Brain microvascular endothelial cell (primary cell): ENCODE data around the gene KIF7.

ENCODE experiments used
- DNase-seq: peaks from one replicate; pipeline ENCODE4 v3.0.0-alpha.2; 2020
- H3K27ac ChIP-seq: fragments of 250-450 bp; sonication (Bioruptor Pico); 2 replicates; pipeline ENCODE4 v1.5.1; 2020; ENCODE audit warnings: mild to moderate bottlenecking, moderate library complexity
- H3K27me3 ChIP-seq: fragments of 250-450 bp; sonication (Bioruptor Pico); replicated peaks from 2 replicates; pipeline ENCODE4 v1.5.1; 2020; ENCODE audit warnings: mild to moderate bottlenecking
- H3K36me3 ChIP-seq: fragments of 250-450 bp; sonication (Bioruptor Pico); replicated peaks from 2 replicates; pipeline ENCODE4 v1.5.1; 2020; ENCODE audit warnings: mild to moderate bottlenecking
- H3K4me3 ChIP-seq: 2 replicates; pipeline ENCODE4 v1.5.1; 2011; ENCODE audit warnings: low read depth, mild to moderate bottlenecking, control low read depth, low read length, moderate library complexity
- in situ Hi-C: cut with HindIII; loops from 2 replicates; pipeline ENCODE4 v1.10.0; 2017; ENCODE audit warnings: low sequenced_read_pairs, low pct_ligation_motif_present
- TF ChIP-seq, protein P1 (sequence below): IDR thresholded peaks from 2 replicates; pipeline ENCODE4 v1.5.1; 2011; ENCODE audit warnings: low read depth, mild to moderate bottlenecking, moderate library complexity, low read length, control low read depth, inconsistent platforms; ENCODE audit errors: missing control alignments

The KIF7 gene

DNA sequence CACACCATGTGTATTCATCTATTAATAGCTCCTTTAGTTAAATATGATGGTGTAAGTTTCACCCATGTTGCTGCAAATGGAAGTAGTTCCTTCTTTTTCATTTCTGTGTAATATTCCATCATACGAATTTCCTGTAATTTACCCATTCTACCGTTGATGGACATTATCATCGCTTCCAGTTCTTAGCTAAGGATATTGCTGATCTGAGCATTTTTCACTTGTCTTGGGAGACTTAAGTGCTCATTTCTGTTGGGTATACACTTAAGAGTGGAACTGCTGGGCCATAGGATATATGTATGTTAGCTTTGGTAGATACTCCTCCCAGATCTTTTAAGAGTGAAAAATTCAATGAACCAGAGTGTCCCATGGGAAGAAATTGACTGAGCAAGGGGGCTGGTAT, 12.9 kb upstream of the KIF7 start:
- TF ChIP-seq, protein P1, sequence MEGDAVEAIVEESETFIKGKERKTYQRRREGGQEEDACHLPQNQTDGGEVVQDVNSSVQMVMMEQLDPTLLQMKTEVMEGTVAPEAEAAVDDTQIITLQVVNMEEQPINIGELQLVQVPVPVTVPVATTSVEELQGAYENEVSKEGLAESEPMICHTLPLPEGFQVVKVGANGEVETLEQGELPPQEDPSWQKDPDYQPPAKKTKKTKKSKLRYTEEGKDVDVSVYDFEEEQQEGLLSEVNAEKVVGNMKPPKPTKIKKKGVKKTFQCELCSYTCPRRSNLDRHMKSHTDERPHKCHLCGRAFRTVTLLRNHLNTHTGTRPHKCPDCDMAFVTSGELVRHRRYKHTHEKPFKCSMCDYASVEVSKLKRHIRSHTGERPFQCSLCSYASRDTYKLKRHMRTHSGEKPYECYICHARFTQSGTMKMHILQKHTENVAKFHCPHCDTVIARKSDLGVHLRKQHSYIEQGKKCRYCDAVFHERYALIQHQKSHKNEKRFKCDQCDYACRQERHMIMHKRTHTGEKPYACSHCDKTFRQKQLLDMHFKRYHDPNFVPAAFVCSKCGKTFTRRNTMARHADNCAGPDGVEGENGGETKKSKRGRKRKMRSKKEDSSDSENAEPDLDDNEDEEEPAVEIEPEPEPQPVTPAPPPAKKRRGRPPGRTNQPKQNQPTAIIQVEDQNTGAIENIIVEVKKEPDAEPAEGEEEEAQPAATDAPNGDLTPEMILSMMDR = no peak
- no peaks in the 10 kb centered on the region for H3K27me3 ChIP-seq
- H3K4me3 ChIP-seq = no peak overlapping the region
- H3K27ac ChIP-seq = no peak overlapping the region
- H3K36me3 ChIP-seq = no peaks in the 10 kb centered on the region
- DNase-seq = no peak
- in situ Hi-C loops = no loop called here

DNA sequence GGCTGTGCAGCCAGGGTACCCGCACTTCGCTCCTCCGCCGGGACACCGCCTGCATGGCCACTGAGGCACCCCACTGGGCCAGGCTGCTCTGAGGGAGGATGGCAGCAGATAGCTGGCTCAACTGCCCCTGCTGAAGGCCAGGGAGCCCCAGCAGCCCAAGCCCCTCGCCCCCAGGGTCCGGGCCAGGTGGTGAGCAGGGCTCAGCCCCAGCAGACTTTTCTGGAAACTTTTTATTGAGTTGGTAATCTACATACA, 12.4 kb upstream of the KIF7 start:
- TF ChIP-seq, protein P1 = no peak
- no peak for DNase-seq
- Histone ChIP-seq H3K36me3 (no peaks in the 10 kb centered on the region), H3K27me3 (no peaks in the 10 kb centered on the region), H3K4me3 (no peak overlapping the region), H3K27ac (no peak overlapping the region)
- in situ Hi-C loops = no loop called here

DNA sequence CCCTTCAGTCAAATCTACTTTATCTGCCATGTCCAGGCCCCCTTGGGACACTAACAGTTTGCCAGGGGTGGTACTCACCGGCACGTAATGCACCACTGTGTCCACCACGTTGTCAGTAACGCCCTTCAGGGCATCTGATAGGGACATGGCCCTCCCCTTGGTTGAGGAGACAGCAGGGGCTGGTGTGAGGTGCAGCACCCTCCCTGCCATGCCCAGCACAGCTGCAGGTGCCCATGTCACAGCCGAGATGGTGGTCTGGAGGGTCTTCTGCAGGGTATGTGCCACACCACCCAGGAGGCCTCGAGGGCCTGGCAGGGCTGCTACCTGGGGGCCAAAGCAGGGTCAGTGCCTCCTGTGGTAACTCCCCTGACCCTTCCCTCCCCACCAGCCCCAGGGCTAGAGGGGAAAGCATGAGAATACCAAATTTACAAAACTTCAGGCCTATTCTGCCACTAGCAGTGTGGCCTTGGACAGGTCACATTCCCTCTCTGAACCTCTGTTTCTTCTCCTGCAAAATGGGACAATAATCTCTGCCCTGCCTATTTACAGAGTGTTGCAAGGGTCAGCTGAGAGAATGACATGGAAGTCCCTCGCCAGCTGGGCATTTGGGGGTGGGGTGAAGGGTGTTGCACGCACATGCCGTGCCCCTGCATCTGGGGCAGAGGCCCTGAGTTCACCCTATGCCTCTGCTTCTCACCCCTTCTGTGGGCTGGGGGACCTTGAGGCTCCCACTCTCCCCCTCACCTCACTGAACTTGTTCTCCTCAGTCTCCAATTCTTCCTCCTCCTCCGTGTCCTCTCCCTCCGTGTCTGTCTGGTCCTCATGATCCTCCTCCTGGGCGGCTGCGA, 11.8 kb upstream of the KIF7 start:
- in situ Hi-C loops = no loop called here
- no peak for DNase-seq
- Histone ChIP-seq H3K27me3 (no peaks in the 10 kb centered on the region), H3K27ac (no peak overlapping the region), H3K36me3 (no peaks in the 10 kb centered on the region), H3K4me3 (no peak overlapping the region)
- TF ChIP-seq, protein P1 = no peak

DNA sequence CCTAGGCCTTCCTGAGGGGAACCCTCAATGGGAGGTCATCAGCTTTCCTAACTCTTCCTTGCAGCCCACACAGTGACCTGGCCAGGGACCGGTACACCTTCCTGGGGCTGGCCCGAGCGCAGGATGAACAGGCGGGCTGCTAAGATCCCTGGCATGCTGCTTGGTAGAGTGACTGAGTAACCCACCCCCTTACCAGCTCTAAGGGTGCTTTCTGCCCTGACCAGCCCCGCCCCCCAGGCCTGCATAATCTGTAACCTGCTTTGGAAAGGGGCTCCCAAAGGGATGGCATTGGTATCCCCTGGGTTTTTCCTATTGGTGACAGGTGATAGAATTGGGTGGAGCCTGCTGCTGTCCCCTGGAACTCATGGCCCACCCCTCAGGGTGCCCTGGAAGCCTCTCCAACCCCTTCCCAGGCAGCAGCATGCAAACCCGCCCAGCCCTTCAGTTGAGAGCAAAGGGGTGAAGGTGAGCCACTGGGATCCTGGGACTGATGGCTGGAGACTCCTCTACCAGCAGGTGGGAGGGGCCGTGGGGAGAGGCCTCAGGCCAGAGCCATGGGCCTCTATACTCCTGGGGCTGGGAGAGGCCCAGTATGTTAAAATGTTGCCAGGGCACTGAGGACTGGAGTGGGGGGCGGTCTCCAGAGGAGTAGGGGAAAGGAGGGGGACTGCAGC, 11.1 kb upstream of the KIF7 start:
- H3K36me3 ChIP-seq = no peaks in the 10 kb centered on the region
- H3K27me3 ChIP-seq = no peaks in the 10 kb centered on the region
- in situ Hi-C loops = no loop called here
- no peak overlapping the region for H3K27ac ChIP-seq
- peak overlapping the region; percentile 52 for H3K4me3 ChIP-seq
- TF ChIP-seq, protein P1 = no peak
- DNase-seq = no peak

DNA sequence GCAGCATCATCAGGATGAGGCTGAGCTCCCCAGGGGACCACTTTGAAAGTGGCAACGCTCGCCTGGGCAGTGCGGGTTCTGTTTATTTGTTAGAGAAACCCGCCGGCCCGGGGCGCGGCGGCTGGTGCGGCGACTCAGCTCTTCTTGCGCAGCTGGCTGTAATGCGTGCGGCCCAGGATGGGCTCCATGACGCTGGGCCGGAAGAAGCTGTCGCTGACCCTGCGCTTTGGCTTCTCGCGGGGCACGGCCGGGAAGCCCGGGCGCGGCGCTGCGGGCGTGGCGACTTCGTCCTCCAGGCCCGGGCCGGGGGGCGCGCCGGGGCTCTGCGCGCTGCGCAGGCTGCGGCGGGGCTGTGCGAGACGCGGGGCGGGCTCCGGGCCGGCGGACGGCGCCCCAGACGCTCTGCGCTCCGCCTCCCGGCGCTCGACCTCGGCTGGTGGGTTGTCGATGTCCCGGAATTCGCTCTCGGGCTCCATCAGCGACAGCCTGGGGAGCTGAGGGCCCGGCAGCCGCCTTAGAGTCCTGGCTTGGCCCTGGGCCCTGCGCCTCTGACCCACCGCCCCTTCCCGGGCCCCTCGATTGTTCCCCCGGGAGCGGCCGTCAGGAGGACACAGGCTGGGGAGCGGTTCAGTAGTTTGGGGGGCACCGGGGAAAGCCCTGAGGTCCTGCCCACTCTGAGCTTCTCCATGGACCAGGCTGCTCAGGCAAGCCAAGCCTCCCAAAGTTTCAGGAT, 10.3 kb upstream of the KIF7 start:
- H3K4me3 ChIP-seq = peak overlapping the region; percentile 52
- H3K36me3 ChIP-seq = no peaks in the 10 kb centered on the region
- H3K27ac ChIP-seq = no peak overlapping the region
- H3K27me3 ChIP-seq = no peaks in the 10 kb centered on the region
- TF ChIP-seq, protein P1 = no peak
- peak; percentile 16 for DNase-seq
- in situ Hi-C loops = no loop called here
